AG09309 (cell line): Measurements from ENCODE around the gene RABIF.

Source experiments
- DNase-seq: peaks from one replicate; pipeline ENCODE4 v3.0.0-alpha.2; 2010; ENCODE audit warnings: low read depth
- H3K4me3 ChIP-seq: 2 replicates; pipeline ENCODE4 v1.5.1; 2011; ENCODE audit warnings: mild to moderate bottlenecking, low read depth, low read length, moderate library complexity; ENCODE audit not compliant: control insufficient read depth
- CTCF ChIP-seq: IDR thresholded peaks from 2 replicates; pipeline ENCODE4 v1.5.1; 2011; ENCODE audit warnings: mild to moderate bottlenecking, low read depth, low read length, inconsistent platforms; ENCODE audit not compliant: insufficient read depth, control insufficient read depth; ENCODE audit errors: missing control alignments

The RABIF gene

GRCh38 chr1:202879128-202879527 lies 9.8 kb downstream of the RABIF start:
- no peak overlapping the region for H3K4me3 ChIP-seq
- DNase-seq, result no peak
- no peak for TF ChIP-seq CTCF

- TF ChIP-seq CTCF, result no peak
- no peak for DNase-seq
- no peak overlapping the region for H3K4me3 ChIP-seq
These were observed 15.9 kb downstream of the RABIF start for GRCh38 chr1:202873026-202873425.

DNA sequence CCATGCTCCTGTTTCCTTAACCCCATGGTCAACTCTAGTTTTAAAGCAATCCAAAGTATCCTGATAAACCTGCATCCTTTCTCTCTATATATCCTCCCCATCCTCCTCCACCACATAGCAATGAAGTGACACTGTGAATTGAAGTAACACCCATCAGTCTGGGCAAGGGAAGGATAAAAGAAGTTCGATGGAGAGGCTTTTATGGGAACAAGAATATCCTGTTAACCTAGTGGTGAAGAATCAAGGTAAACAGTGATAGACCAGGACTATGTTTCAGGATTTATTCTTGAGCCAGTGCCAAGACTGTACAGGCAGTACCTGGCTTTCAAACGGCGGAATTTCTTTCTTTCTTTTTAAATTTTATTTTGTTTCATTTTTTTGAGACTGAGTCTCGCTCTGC lies 17.6 kb downstream of the RABIF start:
- no peak overlapping the region for H3K4me3 ChIP-seq

GRCh38 chr1:202862679-202863560 lies 26.0 kb downstream of the RABIF start:
- no peak overlapping the region for H3K4me3 ChIP-seq
- TF ChIP-seq CTCF, result no peak
- no peak for DNase-seq

More for the DNA sequence above, 17.6 kb downstream of the RABIF start:
- DNase-seq, result no peak
- no peak for TF ChIP-seq CTCF

DNA sequence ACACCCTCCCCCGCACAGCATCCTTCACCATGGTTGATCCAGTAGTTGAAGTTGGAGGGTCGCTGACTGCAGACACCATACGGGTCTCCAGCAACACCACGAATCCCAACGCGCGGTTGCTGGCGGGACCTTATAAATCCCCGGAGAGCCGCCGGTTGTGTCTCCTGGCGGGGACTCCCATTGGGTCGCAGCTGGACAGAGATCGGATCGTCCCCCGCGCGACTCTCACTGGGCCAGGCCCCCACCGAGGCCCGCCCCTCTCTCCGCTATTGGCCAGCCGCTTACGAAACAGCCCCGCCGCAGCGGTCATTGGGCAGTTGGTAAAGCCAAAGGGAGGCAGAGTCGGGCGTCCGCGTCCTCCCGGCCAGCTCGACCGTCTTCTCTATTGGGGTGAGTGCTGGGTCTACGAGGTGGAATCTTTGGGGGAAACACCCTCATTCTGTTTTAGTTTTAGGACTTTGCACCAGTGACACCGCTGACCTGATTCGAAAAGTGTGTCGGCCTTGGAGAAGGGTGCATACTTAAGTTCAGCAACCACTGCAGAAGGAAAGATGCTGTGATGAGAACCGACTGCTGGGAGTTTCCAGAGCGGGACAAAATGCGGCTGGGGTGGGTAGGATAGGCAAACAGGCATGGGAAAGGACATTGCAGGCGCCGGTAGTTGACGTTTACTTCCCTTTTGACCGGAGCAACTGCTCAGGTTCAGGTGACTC lies 27.4 kb downstream of the RABIF start:
- no peak for TF ChIP-seq CTCF
- peak; percentile 41 for DNase-seq
- H3K4me3 ChIP-seq, result peak overlapping the region; percentile 56

GRCh38 chr1:202860744-202861419 lies 28.1 kb downstream of the RABIF start:
- H3K4me3 ChIP-seq, result peak overlapping the region; percentile 56
- TF ChIP-seq CTCF, result no peak
- DNase-seq, result no peak
